Keratinocyte (primary cell): Measurements from ENCODE around the gene CD34. TPM values are rescaled to one million over a fixed set of nuclear protein-coding genes. Genes with fewer than 3 reads are reported as not detected.

Experiments used
- DNase-seq: peaks from one replicate; pipeline ENCODE4 v3.0.0-alpha.2; 2011; ENCODE audit warnings: low read depth, missing footprints, low spot score
- FAIRE-seq: peaks from 2 replicates; lab custom pipeline; 2011; peaks lifted over from hg19 to GRCh38; lab: Jason Lieb, UNC
- H2AFZ ChIP-seq: 2 replicates; pipeline ENCODE4 v1.6.0; 2012; ENCODE audit warnings: low read length, control low read depth, inconsistent platforms; ENCODE audit not compliant: control insufficient read depth
- H3K27ac ChIP-seq: 2 replicates; pipeline ENCODE4 v1.5.1; 2011; ENCODE audit warnings: low read length; ENCODE audit not compliant: control insufficient read depth, insufficient read depth
- H3K27me3 ChIP-seq: 3 replicates; pipeline ENCODE4 v1.6.0; 2011; ENCODE audit warnings: low read length; ENCODE audit not compliant: control insufficient read depth, insufficient read depth; ENCODE audit errors: extremely low read depth
- H3K36me3 ChIP-seq, 2 experiments: 2 replicates in 1 of 2; 3 replicates in 1 of 2; pipeline ENCODE4 v1.5.1; 2011; ENCODE audit warnings: low read length in 2 of 2, mild to moderate bottlenecking in 1 of 2; ENCODE audit not compliant: control insufficient read depth in 2 of 2, insufficient read depth in 2 of 2; ENCODE audit errors: extremely low read depth in 1 of 2
- H3K4me1 ChIP-seq: 3 replicates; pipeline ENCODE4 v1.5.1; 2011; ENCODE audit warnings: low read length; ENCODE audit not compliant: control insufficient read depth, insufficient read depth; ENCODE audit errors: extremely low read depth
- H3K4me2 ChIP-seq: 3 replicates; pipeline ENCODE4 v1.6.0; 2011; ENCODE audit warnings: low read depth, low read length; ENCODE audit not compliant: control insufficient read depth, insufficient read depth; ENCODE audit errors: extremely low read depth
- H3K4me3 ChIP-seq, 3 experiments: fragments of 200-600 bp in 1 of 3; sonication (generic) in 1 of 3; 2 replicates in 2 of 3; 3 replicates in 1 of 3; pipeline ENCODE4 v1.5.1; 2011 to 2016; ENCODE audit warnings: low read length in 3 of 3, mild to moderate bottlenecking in 3 of 3, control low read depth in 2 of 3, inconsistent platforms in 1 of 3, low read depth in 1 of 3, mixed read lengths in 1 of 3, mixed run types in 1 of 3, moderate library complexity in 1 of 3; ENCODE audit not compliant: control insufficient read depth in 2 of 3, insufficient read depth in 2 of 3; ENCODE audit errors: extremely low read depth in 1 of 3
- H3K79me2 ChIP-seq: 2 replicates; pipeline ENCODE4 v1.6.0; 2012; ENCODE audit warnings: low read length; ENCODE audit not compliant: control insufficient read depth, insufficient read depth
- H3K9ac ChIP-seq: 3 replicates; pipeline ENCODE4 v1.6.0; 2011; ENCODE audit warnings: low read length; ENCODE audit not compliant: control insufficient read depth, insufficient read depth; ENCODE audit errors: extremely low read depth
- H3K9me1 ChIP-seq: 3 replicates; pipeline ENCODE4 v1.6.0; 2011; ENCODE audit warnings: low read length; ENCODE audit not compliant: control insufficient read depth, insufficient read depth; ENCODE audit errors: extremely low read depth
- H3K9me3 ChIP-seq: 2 replicates; pipeline ENCODE4 v1.5.1; 2012; ENCODE audit warnings: low read depth, low read length; ENCODE audit not compliant: control insufficient read depth
- H4K20me1 ChIP-seq: 3 replicates; pipeline ENCODE4 v1.6.0; 2011; ENCODE audit warnings: low read length; ENCODE audit not compliant: control insufficient read depth, insufficient read depth; ENCODE audit errors: extremely low read depth
- EZH2 ChIP-seq: IDR thresholded peaks from one replicate; pipeline ENCODE4 v1.6.1; 2012; ENCODE audit warnings: inconsistent platforms, mild to moderate bottlenecking, low read length, moderate library complexity
- dilution Hi-C: fragments of 300-500 bp; cut with MboI; formaldehyde crosslinking; loops from one replicate; pipeline ENCODE4 v1.7.0; 2020; ENCODE audit warnings: low sequenced_read_pairs; ENCODE audit not compliant: extremely low pct_ligation_motif_present
- polyA plus RNA-seq, 5 experiments: library from polyadenylated mRNA; depleted of rRNA in 3 of 5; stranded (reverse) in 3 of 5; stranded (forward) in 1 of 5; unstranded in 1 of 5; fragments of >200 nt; gene quantifications; 1 replicate in 1 of 5; 2 replicates in 3 of 5; 3 replicates in 1 of 5; pipeline versions ENCODE4 v1.2.1 to v1.2.3, GENCODE V29; 2011 to 2012; ENCODE audit warnings: missing spikeins in 2 of 5, low read depth in 1 of 5, low replicate concordance in 1 of 5
- TF ChIP-seq, protein P1 (sequence below), 3 experiments: IDR thresholded peaks in 1 of 3; conservative IDR thresholded peaks in 1 of 3; optimal IDR thresholded peaks in 1 of 3; 2 replicates in 2 of 3; 3 replicates in 1 of 3; pipeline versions ENCODE3 to v1.5.1; 2011; ENCODE audit warnings: low read length in 3 of 3, mild to moderate bottlenecking in 3 of 3, moderate library complexity in 2 of 3, control low read depth in 1 of 3, inconsistent platforms in 1 of 3; ENCODE audit not compliant: insufficient read depth in 2 of 3; ENCODE audit errors: extremely low read depth in 1 of 3

The CD34 gene
- polyA plus RNA-seq, 1 donor (not counting 4 experiments of a cell fraction or from before 2014, with no cell fraction given) = 0.03 TPM

DNA sequence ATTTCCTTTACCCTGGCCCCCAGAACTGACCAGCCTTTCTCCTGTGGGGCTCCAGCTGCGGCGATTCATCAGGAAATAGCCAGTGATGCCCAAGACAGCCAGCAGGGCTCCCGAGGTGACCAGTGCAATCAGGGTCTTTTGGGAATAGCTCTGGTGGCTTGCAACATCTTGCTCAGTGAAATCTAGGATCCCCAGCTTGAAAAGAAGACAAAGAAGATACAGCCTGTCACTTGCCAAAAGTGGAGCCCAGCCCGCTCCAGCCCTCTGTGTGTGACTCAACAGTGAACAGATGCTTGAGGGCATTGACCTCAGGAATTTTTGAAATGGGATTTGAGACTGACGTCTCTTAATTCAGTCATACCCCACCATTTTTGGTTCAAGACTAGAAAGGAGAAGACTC, 22.3 kb downstream of the CD34 start:
- Histone ChIP-seq H3K4me2 (no peak overlapping the region), H3K4me3 (no peak overlapping the region), H3K9me1 (no peaks in the 10 kb centered on the region), H3K9me3 (no peaks in the 10 kb centered on the region), H3K4me1 (peaks cover 32% of the 10 kb centered on the region), H3K27ac (no peak overlapping the region), H3K79me2 (no peaks in the 10 kb centered on the region), H4K20me1 (no peaks in the 10 kb centered on the region), H3K27me3 (no peaks in the 10 kb centered on the region), H3K36me3 (no peaks in the 10 kb centered on the region), H2AFZ (no peak overlapping the region), H3K9ac (no peak overlapping the region)
- TF ChIP-seq, protein P1, sequence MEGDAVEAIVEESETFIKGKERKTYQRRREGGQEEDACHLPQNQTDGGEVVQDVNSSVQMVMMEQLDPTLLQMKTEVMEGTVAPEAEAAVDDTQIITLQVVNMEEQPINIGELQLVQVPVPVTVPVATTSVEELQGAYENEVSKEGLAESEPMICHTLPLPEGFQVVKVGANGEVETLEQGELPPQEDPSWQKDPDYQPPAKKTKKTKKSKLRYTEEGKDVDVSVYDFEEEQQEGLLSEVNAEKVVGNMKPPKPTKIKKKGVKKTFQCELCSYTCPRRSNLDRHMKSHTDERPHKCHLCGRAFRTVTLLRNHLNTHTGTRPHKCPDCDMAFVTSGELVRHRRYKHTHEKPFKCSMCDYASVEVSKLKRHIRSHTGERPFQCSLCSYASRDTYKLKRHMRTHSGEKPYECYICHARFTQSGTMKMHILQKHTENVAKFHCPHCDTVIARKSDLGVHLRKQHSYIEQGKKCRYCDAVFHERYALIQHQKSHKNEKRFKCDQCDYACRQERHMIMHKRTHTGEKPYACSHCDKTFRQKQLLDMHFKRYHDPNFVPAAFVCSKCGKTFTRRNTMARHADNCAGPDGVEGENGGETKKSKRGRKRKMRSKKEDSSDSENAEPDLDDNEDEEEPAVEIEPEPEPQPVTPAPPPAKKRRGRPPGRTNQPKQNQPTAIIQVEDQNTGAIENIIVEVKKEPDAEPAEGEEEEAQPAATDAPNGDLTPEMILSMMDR (optimal IDR thresholded peaks at IDR 0.05 in 1 of 3, IDR thresholded peaks at IDR 0.05 in 1 of 3, conservative IDR thresholded peaks at IDR 0.05 in 1 of 3; ENCODE audit: extremely low read depth in 1 of 3, insufficient read depth in 2 of 3, low read length in 3 of 3) = no peak
- no peak for TF ChIP-seq EZH2
- DNase-seq = no peak
- dilution Hi-C loops = no loop called here
- FAIRE-seq = peak; percentile 39

DNA sequence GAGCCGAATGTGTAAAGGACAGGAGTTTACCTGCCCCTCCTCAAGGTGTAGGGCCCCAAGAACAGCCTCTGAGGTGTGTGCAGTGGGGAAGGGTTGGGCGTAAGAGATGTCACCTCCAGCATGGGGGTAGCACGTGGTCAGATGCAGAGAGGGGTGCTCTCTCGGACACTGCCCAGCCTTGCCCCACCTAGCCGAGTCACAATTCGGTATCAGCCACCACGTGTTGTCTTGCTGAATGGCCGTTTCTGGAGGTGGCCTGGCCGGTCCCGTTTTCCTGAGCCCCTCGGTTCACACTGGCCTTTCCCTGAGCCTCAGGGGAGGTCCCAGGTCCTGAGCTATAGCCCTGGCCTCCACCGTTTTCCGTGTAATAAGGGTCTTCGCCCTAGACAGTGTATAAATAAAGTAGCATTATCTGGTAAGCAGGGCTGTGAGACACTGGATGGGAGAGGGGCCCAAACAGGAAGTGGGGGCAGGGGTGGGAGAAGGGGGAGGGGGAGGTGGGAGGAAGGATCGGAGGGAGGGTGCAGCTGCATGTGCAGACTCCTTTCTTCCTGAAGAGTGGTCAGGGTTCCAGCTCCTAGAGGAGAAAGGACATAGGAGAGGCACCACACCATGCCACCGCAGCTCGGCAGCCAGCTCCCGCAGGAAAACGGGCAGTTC, 23.3 kb downstream of the CD34 start:
- Histone ChIP-seq H2AFZ (no peak overlapping the region), H3K4me3 (no peak overlapping the region), H3K4me1 (peaks cover 32% of the 10 kb centered on the region), H3K36me3 (no peaks in the 10 kb centered on the region), H3K9ac (no peak overlapping the region), H3K9me1 (no peaks in the 10 kb centered on the region), H3K4me2 (no peak overlapping the region), H3K27me3 (no peaks in the 10 kb centered on the region), H4K20me1 (no peaks in the 10 kb centered on the region), H3K79me2 (no peaks in the 10 kb centered on the region), H3K9me3 (no peaks in the 10 kb centered on the region), H3K27ac (no peak overlapping the region)
- DNase-seq = no peak
- FAIRE-seq = no peak
- TF ChIP-seq EZH2 = no peak
- dilution Hi-C loops = no loop called here

DNA sequence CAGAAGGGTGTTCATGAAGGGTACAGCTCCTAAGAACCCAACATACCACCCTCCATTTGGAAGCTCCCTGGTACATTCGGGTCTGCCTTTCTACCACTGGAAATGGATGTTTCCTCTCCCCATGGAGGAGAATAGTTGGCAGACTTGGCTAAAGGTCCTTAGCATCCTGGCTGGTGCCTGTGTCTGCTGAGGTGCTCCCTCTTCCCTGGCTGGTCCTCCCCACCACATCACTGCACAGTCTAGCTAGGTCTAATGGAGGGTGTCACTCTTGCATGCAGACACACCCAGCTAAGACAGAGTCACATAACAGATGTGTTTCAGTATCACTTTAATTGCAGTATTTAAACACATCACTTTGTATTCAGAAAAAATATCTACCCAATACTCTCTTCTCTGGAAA, 24.7 kb downstream of the CD34 start:
- H3K36me3 ChIP-seq = no peaks in the 10 kb centered on the region
- FAIRE-seq (no peak), DNase-seq (no peak)
- no peak overlapping the region for H3K9ac ChIP-seq
- no peak overlapping the region for H2AFZ ChIP-seq
- H3K4me1 ChIP-seq = peaks cover 32% of the 10 kb centered on the region
- H3K27me3 ChIP-seq = no peaks in the 10 kb centered on the region
- no peaks in the 10 kb centered on the region for H3K79me2 ChIP-seq
- no peak overlapping the region for H3K4me3 ChIP-seq
- dilution Hi-C loops = no loop called here
- no peaks in the 10 kb centered on the region for H4K20me1 ChIP-seq
- H3K9me3 ChIP-seq = no peaks in the 10 kb centered on the region
- no peak for TF ChIP-seq EZH2
- TF ChIP-seq, protein P1 (optimal IDR thresholded peaks at IDR 0.05 in 1 of 3, IDR thresholded peaks at IDR 0.05 in 1 of 3, conservative IDR thresholded peaks at IDR 0.05 in 1 of 3; ENCODE audit: extremely low read depth in 1 of 3, insufficient read depth in 2 of 3, low read length in 3 of 3) = no peak
- H3K9me1 ChIP-seq = no peaks in the 10 kb centered on the region
- no peak overlapping the region for H3K4me2 ChIP-seq
- H3K27ac ChIP-seq = no peak overlapping the region
